ENCODE measurements around the gene WFIKKN2.
"Not testable (repeated sequence)": the region's sequence is repeated elsewhere in the genome, so short reads cannot be mapped to it uniquely, and the experiment has no call there.

Gene WFIKKN2, protein sequence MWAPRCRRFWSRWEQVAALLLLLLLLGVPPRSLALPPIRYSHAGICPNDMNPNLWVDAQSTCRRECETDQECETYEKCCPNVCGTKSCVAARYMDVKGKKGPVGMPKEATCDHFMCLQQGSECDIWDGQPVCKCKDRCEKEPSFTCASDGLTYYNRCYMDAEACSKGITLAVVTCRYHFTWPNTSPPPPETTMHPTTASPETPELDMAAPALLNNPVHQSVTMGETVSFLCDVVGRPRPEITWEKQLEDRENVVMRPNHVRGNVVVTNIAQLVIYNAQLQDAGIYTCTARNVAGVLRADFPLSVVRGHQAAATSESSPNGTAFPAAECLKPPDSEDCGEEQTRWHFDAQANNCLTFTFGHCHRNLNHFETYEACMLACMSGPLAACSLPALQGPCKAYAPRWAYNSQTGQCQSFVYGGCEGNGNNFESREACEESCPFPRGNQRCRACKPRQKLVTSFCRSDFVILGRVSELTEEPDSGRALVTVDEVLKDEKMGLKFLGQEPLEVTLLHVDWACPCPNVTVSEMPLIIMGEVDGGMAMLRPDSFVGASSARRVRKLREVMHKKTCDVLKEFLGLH

DNA sequence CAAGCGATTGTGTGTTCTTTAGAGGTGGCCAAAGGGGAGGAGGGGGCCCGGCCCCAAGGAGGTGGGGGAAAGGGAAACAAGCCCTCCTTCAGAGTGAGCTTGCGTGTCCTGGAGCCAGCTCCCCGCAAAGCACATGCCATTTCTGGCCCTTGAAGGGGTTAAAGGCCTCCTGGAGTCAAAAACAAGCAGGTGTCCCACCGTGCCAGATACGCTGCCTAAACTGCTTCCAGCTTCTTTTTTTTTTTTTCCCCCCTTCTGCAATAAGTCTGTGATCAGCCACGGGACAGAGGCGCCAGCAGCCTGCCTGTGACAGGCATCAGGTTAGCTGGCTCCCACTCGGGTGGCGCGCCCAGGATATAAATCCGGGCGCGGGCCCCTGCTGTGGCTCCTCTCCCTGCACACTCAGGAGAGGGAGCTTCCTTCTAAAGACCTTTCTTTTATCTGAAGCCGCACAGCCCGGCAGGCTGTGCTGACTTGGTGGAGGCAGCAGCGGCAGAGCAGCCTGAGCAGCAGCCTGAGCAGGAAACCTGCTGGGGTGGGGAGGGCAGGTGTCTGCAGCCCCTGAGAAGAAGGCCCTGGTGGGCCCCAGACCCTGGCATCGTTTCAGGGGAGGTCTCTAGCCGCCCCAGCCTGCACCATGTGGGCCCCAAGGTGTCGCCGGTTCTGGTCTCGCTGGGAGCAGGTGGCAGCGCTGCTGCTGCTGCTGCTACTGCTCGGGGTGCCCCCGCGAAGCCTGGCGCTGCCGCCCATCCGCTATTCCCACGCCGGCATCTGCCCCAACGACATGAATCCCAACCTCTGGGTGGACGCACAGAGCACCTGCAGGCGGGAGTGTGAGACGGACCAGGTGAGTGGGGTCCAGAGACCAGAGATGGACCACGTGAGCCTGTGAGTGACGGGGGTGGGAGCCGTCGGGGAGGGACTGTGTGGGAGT lies at the start of gene WFIKKN2:
TSS of gene WFIKKN2 (plus strand) at position 286 of the 934 bp plus-strand sequence. CDS start at position 638, 352 bp downstream.
- no peak for DNase-seq

DNA sequence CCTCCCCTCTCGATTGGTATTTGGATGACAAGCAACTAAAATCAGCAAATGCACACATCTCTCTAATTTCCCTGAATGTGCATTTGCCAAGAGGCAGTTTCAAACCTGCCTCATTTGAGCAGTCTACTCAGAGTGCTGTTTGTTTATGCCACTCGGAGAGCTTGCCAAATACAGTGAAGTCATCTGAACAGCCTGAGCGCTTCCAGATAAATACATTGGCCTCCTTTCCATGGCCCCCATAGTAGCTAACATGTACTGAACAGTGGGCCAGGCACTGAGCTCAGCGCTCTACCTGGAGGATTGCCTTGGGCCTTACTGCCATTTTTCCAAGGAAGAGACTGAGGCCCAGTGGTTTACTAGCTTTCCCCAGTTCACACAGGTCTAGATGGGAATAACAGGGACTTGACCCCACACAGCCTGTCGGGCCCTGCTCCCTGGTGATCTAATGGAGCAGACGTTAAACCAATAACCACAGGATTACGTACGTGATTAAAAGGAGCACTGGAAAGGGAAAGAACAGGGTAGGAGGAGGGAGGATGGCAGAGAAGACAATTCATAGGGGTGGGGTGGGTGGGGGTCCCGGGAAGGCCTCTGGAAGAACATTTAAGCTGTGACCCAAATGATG lies 49.3 kb upstream of the WFIKKN2 start:
- no peak for DNase-seq

DNA sequence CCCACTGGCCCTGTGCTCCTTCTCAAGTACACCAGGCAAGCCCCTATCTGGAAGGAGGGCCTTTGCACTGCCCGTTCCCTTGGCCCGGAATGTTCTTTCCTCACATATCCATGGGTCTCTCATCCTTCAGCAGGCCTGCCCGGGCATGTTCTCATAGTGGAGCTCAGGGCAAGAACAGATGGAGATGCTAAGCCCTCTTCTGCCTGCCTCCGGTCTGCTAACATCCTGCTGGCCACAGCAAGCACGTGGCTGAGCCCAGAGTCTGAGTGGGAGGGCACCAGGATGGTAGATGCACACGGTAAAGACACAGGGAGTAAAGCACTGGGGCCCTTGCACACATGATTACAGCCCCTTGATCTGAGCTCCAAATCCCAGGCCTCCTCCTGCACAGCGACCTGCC lies 48.3 kb upstream of the WFIKKN2 start:
- no peak for DNase-seq

DNA sequence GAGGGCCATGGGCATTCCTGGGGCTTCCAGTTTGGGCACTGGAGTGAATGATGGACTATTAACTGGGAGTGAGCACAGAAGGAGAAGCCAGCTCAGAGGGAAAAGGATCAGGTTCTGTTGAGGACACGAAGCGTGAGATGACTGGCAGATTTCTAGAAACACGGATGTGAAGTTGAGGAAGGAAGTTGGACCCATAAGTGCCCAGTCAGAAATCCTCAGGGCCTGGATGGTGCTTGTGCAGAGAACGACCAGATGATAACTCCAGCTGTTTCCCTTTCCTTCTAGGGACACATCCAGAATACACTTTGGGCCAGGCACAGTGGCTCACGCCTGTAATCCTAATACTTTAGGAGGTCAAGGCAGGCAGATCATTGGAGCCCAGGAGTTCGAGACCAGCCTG lies 44.8 kb upstream of the WFIKKN2 start:
- no peak for DNase-seq

DNA sequence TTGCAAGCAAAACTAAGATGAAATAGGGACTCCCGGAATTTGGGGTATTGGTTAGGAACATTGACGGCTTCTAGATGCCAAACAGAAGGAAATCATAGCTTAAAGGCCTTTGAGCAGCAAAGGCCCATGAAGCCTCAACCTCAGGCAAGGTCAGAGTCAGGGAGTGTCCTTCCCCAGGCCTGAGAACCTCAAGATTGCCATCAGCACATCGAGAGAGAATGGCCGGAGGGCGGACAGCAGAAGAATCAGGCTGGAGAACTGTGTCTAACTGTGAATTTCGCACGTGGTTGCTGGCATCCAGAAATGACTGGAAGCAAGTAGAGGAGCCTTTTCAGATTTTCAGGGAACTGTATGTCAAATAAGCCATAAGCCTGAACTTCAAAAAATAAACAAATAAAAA lies 43.3 kb upstream of the WFIKKN2 start:
- DNase-seq: no peak

DNA sequence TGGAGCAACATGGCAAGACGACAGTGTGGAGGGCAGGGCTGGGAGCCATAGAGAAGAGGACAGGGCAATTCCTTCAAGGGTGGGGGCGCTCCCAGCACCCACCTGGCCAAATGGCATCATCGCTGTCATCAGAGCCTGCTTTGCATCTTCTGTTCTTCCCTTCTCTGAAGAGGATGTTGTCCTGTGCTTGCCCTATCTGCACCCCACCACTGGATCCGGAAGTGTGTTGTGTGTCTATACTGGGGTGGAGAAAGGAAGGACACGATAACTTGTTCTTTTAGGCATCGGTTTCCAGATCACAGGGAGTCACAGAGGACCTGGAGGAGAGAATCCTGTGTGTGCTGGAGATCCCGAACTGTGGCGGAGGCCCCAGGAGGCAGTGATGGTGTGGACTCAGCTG lies 42.4 kb upstream of the WFIKKN2 start:
- no peak for DNase-seq

DNA sequence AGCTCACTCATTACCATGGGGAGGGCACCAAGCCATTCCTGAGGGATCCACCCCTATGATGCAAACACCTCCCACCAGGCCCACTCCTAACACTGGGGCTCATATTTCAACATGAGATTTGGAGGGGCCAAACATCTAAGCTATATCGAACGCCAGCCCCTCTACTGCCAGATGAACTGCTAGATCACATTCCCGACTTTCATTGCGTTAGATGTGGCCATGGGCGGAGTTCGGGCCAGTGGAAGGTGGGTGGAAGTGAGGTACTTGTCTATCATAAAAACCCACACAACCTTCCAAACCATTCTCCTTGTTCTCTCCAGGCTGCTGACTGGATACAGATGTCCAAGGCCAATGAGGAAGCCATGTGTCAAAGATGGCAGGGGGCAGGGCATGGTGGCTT lies 41.0 kb upstream of the WFIKKN2 start:
- DNase-seq: no peak

DNA sequence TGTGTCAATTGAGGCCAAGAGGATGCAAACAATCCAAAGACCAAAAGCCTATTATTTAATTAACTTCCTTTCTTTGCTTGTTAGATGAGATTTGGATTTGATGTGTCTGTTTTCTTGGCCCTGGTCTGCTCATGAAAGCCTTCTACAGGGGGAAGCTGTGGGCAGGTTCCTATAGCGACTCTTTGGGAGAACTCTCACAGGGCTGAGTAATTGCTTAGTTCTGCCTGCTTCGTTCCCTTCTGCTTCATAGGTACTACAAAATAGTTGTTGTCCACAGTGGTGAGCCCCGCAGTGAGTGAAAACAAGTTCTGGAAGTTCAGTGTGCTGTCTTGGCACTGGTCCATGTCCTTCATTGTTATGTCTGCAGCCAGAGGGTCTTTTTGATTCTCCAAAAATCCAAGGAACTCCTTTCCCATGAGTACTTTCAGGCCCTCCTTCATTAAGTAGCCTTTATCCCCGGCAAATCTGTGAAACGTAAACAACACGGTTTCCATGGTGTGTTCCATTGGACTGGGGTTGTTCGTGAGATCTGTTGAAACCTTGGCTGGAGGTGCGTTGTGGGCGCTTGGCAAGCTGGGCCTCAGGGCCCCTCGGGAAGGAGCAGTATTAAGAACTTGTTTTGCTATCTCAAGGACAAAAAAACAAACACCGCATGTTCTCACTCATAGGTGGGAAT lies 38.1 kb upstream of the WFIKKN2 start:
- DNase-seq: no peak

DNA sequence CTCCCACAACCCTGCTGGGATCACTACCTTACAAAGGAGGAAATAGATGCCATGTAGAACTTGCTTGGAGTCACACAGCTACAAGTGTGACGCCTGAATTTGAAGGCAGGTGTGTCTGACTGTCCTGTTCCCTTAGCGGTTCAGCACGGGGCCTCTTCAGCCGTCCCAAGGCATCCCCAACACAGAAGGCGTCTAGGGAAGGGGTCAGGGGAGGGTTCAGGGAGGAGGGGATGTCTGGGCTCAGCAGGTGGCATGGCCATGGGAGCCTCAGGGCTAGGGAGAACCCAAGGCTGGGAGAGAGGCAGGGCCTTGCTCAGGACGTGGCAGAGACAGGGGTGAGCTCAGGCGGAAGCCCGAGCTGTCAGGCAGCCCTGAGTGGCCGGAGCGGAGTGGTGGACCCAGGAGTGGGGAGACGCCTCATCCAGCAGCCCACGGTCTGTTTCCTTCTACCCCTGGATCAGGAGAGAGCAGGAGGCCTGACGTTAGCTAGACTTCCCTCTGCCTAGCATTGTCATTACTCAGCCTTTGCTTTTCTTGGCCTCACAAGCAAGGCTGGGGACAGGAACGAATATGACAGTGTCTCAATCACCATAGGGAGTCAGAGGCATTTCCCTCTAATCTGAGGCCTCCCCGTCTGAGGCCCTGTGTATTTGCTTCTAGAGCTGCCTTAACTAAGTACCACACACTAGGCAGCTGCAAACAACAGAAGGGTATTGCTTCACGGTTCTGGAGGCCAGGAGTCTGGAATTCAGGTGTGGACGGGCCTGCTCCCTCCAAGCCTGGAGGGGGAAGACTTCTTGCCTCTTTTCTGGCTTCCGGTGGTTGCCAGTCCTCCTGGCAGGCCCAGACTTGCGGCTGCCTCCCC lies 36.7 kb upstream of the WFIKKN2 start:
- no peak for DNase-seq

DNA sequence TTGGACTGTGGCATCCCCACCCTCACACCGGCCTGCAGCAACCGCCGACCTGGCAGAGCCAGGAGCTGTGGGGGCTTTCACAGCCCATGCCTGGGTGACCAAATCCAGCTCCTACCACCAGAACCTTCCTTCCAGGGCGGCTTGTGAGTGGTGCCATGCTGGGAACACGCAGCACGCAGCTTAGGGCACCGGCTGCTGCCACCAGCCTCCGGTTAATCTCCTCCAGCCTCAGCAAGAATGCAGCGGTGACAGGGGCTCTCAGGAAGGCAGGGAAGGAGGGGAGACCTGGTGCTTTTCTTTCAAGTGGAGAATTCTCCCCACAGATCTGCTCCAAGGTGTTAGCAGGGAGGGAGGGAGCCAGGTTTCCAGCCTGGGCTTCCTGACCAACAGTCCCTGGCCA lies 35.8 kb upstream of the WFIKKN2 start:
- DNase-seq: no peak

DNA sequence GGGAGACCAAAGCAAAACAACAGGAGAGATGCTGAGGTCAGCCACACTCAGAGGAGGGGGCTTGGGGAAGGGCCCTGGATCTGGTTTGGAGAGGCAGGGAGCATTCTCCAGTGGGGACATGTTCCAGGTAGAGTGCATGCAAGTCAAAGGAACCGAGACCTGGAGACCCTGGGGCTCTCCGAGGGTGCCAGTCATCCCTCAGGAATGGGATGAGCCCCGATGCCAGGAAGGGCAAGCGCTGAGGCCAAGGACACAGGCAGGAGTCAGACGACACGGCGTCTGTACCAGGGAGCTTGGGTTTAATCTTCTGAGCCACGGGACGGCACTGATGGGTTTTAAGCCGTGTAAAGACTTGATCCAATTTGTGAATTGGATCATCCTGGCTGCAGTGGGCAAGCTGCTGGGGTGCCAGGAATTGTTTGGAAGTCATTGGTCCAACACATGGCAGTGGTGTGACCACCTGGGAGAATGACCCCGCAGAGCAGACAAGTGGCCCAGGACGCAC lies 35.1 kb upstream of the WFIKKN2 start:
- DNase-seq: no peak

DNA sequence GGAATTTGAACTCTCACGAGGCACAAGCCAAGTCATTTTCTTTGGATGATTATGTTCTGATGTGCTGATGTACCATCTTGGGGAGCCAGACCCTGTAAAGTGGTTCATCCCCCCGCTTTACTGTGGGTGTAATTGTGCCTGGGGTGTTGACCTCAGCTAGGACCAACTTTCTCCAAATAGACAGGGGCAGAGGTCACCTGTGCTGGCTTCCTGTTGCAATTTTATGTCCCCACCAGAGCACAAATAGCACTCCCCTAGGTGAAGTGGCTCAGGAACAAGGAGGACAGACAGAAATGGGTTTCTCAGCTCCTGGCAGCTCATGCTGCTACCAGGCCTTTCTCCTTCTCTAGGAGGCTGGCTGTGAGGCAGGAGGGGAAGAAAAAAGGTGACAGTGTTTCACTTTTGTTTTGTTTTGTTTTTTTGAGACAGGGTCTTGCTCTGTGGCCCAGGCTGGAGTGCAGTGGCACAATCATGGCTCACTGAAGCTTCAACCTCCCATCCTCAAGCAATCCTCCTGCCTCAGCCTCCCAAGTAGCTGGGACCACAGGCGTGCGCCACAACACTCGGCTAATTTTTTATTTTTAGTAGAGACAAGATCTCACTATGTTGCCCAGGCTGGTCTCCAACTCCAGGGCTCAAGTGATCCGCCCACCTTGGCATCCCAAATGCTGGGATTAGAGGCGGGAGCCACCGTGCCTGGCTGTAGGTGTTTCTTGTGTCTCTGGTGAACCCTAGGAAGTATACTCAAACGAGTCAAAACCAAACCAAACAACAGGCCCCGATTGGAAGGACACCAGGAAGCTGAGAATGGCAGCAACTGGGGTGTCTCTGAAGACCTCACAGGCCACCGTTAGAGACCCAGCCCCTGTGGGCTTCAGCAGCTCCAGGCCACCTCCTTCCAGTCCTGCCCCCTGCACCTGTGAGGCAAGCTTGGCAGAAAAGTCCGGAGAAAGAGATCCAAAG lies 32.5 kb upstream of the WFIKKN2 start:
- DNase-seq: no peak

DNA sequence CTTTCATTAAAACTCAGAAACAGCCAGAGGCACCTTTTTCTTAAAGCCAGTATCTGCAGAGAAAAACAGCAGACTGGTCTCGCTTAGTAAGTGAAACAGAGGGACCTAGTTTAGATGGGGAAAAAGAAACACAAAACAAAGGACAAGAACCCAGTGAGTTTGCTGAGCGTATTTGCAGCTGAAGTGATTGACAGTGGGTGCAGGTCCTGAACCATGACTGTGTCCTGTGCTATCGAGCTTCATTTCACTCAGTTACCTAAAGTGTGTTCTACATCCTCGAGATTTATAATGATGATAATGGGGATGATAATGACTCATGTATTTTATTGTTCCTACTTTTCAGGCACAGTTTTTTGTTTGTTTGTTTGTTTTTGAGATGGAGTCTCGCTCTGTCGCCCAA lies 31.7 kb upstream of the WFIKKN2 start:
- no peak for DNase-seq

DNA sequence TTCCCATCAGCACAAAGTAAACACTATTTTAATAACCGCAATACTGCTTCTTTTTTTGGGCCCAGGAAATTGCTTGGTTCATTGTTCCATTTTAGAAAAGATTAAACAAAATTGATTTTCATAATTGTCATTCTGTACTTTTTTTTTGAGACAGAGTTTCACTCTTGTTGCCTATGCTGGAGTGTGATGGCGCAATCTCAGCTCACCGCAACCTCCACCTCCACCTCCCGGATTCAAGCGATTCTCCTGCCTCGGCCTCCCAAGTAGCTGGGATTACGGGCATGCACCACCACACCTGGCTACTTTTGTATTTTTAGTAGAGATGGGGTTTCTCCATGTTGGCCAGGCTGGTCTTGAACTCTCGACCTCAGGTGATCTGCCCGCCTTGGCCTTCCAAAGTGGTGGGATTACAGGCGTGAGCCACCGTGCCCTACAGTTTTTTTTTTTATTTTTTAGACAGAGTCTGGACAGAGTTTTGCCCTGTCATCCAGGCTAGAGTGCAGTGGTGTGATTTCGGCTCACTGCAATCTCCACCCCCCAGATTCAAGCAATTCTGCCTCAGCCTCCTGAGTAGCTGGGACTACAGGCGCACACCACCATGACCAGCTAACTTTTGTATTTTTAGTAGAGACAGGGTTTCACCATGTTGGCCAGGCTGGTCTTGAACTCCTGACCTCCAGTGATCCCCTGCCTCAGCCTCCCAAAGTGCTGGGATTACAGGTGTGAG lies 30.5 kb upstream of the WFIKKN2 start:
- DNase-seq: not testable (repeated sequence)

DNA sequence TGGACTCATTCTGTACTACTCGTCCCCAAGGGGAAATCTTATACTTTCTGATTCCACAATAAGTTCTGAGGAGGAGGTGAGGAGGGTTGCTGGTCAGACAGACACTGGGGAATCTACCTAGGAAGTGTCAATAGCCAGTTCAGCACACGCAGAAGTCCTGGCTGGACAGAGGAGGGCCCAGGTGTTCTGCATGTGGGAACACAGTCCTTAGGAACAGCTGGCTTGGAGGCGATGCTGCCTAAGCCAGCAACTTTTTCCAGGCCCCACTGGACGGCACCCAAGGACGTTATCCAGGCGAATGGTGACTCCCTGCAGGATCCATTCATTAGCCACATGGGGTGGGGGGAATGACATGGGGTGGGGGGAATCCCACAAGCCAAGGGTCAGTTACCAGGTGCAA lies 29.9 kb upstream of the WFIKKN2 start:
- no peak for DNase-seq

DNA sequence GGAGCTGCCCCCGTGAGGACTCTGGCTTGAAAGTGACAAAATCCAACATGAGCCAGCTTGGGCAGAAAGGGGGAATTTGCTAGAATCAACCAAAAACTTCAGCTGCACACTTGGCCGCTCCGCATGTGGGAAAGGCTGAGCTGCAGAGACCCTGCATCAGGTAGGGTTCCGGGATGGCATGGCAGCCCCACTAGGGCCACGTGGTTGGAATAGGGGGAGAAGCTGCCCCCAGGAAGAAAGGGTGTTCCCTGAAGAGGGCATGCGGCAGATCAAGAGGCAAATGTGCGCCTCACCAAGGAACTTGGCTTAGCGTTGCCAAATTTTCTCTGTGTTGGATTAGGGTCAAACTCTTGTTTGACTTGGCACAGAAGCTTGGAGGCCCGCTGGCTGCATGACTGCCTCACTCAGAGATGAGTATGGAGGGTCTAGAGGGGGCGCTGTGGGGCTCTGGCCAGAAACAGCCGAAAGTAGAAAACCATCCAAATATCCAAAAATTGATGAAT lies 29.2 kb upstream of the WFIKKN2 start:
- no peak for DNase-seq

DNA sequence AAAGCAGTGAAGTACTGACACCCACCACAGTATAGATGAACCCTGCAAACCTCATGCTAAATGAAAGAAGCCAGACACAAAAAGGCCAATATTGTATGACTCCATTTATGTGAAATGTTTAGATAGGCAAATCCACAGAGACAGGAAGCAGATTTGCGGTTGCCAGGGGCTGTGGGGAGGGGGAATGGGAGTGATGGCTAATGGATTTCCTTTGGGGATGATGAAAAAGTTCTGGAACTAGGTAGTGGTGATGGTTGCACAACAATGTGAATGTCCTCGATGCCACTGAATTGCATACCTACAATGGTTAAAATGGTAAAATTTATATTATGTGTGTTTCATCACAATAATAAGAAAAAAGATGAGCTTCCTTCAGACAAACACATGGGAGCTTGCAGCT lies 28.4 kb upstream of the WFIKKN2 start:
- DNase-seq: no peak

DNA sequence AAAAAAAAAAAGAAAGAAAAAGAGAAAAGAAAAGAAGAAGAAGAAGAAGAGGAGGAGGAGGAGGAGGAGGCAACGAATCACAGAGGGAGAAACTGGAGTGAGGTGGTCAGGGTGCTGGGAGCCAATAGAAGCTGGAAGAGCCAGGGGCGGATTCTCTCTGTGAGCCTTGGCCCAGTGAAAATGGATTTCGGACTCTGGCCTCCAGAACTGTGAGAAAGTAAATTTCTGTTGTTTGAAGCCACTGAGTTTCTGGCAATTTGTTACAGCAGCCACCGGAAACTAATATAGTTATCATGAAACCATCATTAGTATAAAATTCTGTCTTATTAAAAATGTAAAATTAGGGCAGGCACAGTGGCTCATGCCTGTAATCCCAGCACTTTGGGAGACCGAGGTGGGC lies 27.7 kb upstream of the WFIKKN2 start:
- no peak for DNase-seq

DNA sequence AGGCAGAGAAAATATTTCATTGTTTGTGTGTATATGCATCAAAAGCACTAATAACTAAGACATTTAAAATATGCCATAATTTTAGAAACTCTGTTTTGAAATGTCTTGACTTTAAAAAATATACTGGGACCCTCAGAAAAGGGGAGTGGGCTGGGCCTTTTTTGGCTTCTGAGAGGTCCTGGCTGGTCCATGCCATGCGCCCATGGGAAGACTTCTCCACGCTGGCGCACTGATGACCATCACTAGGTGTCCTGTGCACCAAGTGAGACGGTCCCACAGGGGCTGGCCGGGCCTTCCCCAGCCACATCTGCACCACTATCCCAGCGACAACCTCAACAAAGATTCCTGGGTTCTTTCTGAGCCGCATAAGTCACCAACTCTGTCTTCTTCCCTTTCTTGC lies 27.0 kb upstream of the WFIKKN2 start:
- no peak for DNase-seq

All from hematopoietic multipotent progenitor cell treated with erythropoietin and hydrocortisone succinate and interleukin-3 and kit ligand, for 8 days (in vitro differentiated cells).